OCI-LY7 (cell line): Measurements from ENCODE around the gene CD1B. TPM values are rescaled to one million over a fixed set of nuclear protein-coding genes. Genes with fewer than 3 reads are reported as not detected.

Experiments
- BruUV-seq: library from RNA; stranded (reverse); fragments of 400-500 nt; replicated peaks from 2 replicates; lab custom pipeline; 2021; lab: Mats Ljungman, UMichigan
- CTCF ChIA-PET: fragments of 300-600 bp; sonication (Branson Sonifier 250); formaldehyde crosslinking; loops from one replicate; lab custom pipeline; 2022; ENCODE audit warnings: antibody characterized with exemption; ENCODE audit not compliant: unreplicated experiment; lab: Charles Lee
- POLR2A ChIA-PET: fragments of 300-600 bp; sonication (Branson Sonifier 250); formaldehyde crosslinking; loops from one replicate; lab custom pipeline; 2022; ENCODE audit warnings: antibody characterized with exemption; lab: Charles Lee
- DNase-seq: peaks from one replicate; pipeline ENCODE4 v3.0.0-alpha.2; 2015; ENCODE audit warnings: low spot score
- H2AFZ ChIP-seq: fragments of 200-600 bp; sonication (generic), shearing (Covaris generic); 2 replicates; pipeline ENCODE4 v1.6.1; 2014; ENCODE audit warnings: mild to moderate bottlenecking, antibody characterized with exemption, low read length, moderate library complexity
- H3K27ac ChIP-seq: fragments of 200-600 bp; sonication (generic); 2 replicates; pipeline ENCODE4 v1.5.1; 2014; ENCODE audit warnings: mixed run types, low read depth, mild to moderate bottlenecking, moderate library complexity, low read length, inconsistent platforms; ENCODE audit not compliant: poor library complexity, severe bottlenecking
- H3K36me3 ChIP-seq: fragments of 200-600 bp; sonication (generic); 2 replicates; pipeline ENCODE4 v1.6.1; 2014; ENCODE audit warnings: mild to moderate bottlenecking, antibody characterized with exemption, low read length, moderate library complexity, mixed read lengths; ENCODE audit not compliant: insufficient read depth
- H3K4me1 ChIP-seq: fragments of 200-600 bp; sonication (generic); 2 replicates; pipeline ENCODE4 v1.5.1; 2014; ENCODE audit warnings: mild to moderate bottlenecking, low read length; ENCODE audit not compliant: insufficient read depth, poor library complexity, severe bottlenecking
- H3K4me2 ChIP-seq: fragments of 200-600 bp; sonication (generic); 2 replicates; pipeline ENCODE4 v1.6.1; 2014; ENCODE audit warnings: mild to moderate bottlenecking, low read length
- H3K4me3 ChIP-seq: fragments of 200-600 bp; sonication (generic); 2 replicates; pipeline ENCODE4 v1.5.1; 2014; ENCODE audit warnings: mild to moderate bottlenecking, low read depth, low read length; ENCODE audit not compliant: poor library complexity, severe bottlenecking
- H3K79me2 ChIP-seq: fragments of 200-600 bp; sonication (generic); 2 replicates; pipeline ENCODE4 v1.6.1; 2016; ENCODE audit warnings: low read depth, mild to moderate bottlenecking, low read length, moderate library complexity, mixed read lengths; ENCODE audit not compliant: insufficient read depth
- H3K9me2 ChIP-seq: fragments of 200-600 bp; sonication (generic); 2 replicates; pipeline ENCODE4 v1.6.1; 2016; ENCODE audit warnings: mild to moderate bottlenecking, low read length, mixed read lengths; ENCODE audit not compliant: insufficient read depth
- H3K9me3 ChIP-seq: fragments of 200-600 bp; sonication (generic); 2 replicates; pipeline ENCODE4 v1.6.1; 2014; ENCODE audit warnings: mild to moderate bottlenecking, mixed run types, low read length, mixed read lengths
- H4K20me1 ChIP-seq: fragments of 200-600 bp; sonication (generic); 2 replicates; pipeline ENCODE4 v1.6.1; 2014; ENCODE audit warnings: mild to moderate bottlenecking, antibody characterized with exemption, low read length, moderate library complexity, mixed read lengths; ENCODE audit not compliant: insufficient read depth
- CTCF ChIP-seq: fragments of 200-600 bp; sonication (generic); conservative IDR thresholded peaks from 2 replicates; pipeline ENCODE4 v1.5.1; 2014; ENCODE audit warnings: mild to moderate bottlenecking, antibody characterized with exemption, low read length, moderate library complexity, mixed read lengths
- EZH2phosphoT487 ChIP-seq: fragments of 200-600 bp; sonication (generic); IDR thresholded peaks from 2 replicates; pipeline ENCODE4 v1.6.1; 2018; ENCODE audit warnings: low read depth, borderline replicate concordance, mild to moderate bottlenecking, mixed run types, antibody characterized with exemption, low read length, moderate library complexity, mixed read lengths
- intact Hi-C: fragments of 100-400 bp; cut with micrococcal nuclease; formaldehyde crosslinking; loops from one replicate; pipeline ENCODE4 v1.10.0; 2022; ENCODE audit not compliant: unreplicated experiment
- total RNA-seq, 2 experiments: library from RNA; depleted of rRNA in 1 of 2; stranded (reverse); fragments of >200 nt in 1 of 2; shearing (Covaris generic) in 1 of 2; gene quantifications; 2 replicates each; pipeline ENCODE4 v1.2.3, GENCODE V29; 2014 to 2022

Gene CD1B
- total RNA-seq, 2 experiments from 2014 or later, result not detected

DNA sequence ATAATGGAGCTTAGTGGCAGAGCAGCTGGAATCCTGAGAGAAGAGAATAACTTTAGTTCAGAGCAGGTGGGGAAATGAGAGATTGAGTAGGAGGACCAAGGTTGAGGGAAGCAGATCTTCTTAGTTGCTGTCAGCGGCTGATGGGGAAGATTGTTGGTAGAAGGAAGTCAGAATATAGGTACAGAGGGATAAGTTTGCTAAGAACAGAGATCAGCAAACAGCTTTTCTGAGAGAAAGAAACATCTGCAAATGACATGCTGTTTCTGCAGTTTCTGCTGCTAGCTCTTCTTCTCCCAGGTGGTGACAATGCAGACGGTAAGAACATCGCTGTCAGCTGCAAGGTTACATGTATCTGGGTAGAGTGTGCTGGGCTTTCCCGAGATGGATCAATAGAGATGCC is 41.5 kb downstream of the CD1B start, which contains the start of gene CD1C:
Gene CD1C, plus strand, starts transcription at position 113 of the 400 bp plus-strand sequence. Its CDS starts 142 bp downstream, at position 255.
- CTCF ChIA-PET, result no interaction called here
- Histone ChIP-seq H3K9me2 (no peaks in the 10 kb centered on the region), H3K4me3 (peak within 1 kb of the TSS; percentile 70), H3K4me1 (peaks cover 87% of the 10 kb centered on the region), H4K20me1 (no peaks in the 10 kb centered on the region), H3K4me2 (peak within 1 kb of the TSS; percentile 89), H3K79me2 (peaks cover 15% of the 10 kb centered on the region; the same call in 1 of the 2 replicates), H2AFZ (peak within 1 kb of the TSS; percentile 60; the same call in 1 of the 2 replicates), H3K27ac (peak within 1 kb of the TSS; percentile 89), H3K9me3 (no peaks in the 10 kb centered on the region), H3K36me3 (peaks cover 28% of the 10 kb centered on the region)
- DNase-seq, result peak; percentile 70
- intact Hi-C loops, result loop anchor here (5.0 kb wide), 3 partner anchors 642 to 722 kb away; partner anchors contain the start of gene PYHIN1
- POLR2A ChIA-PET, result interaction anchor here (0.5 to 1.0 kb wide), 5 partner anchors 14 to 1515 kb away, joined by 3 to 5 read pairs (median 4); no protein-coding TSS in a partner anchor
- no peak for TF ChIP-seq EZH2phosphoT487
- TF ChIP-seq CTCF, result no peak
- TSS peak; percentile 59 for BruUV-seq

- Histone ChIP-seq H3K4me2 (peak overlapping the region; percentile 85), H3K4me1 (peaks cover 90% of the 10 kb centered on the region), H3K27ac (peak overlapping the region; percentile 89), H3K4me3 (peak overlapping the region; percentile 61), H3K36me3 (peaks cover 2% of the 10 kb centered on the region), H3K9me2 (no peaks in the 10 kb centered on the region), H3K79me2 (peaks cover 14% of the 10 kb centered on the region; the same call in 1 of the 2 replicates), H3K9me3 (peaks cover 16% of the 10 kb centered on the region; the same call in 1 of the 2 replicates), H2AFZ (peak overlapping the region; percentile 73), H4K20me1 (no peaks in the 10 kb centered on the region)
- no TSS peak for BruUV-seq
- ChIA-PET POLR2A (interaction anchor here (0.5 to 1.1 kb wide), 2 partner anchors 72 to 115 kb away, joined by 3 read pairs; no protein-coding TSS in a partner anchor), CTCF (no interaction called here)
- intact Hi-C loops, result loop anchor here (1.0 to 5.0 kb wide), 5 partner anchors 111 to 780 kb away; partner anchors contain the start of gene PYHIN1
- peak; percentile 74 for DNase-seq
- TF ChIP-seq CTCF (no peak), EZH2phosphoT487 (no peak)
Observed at GRCh38 chr1:158286941-158287346, 44.4 kb downstream of the CD1B start.

DNA sequence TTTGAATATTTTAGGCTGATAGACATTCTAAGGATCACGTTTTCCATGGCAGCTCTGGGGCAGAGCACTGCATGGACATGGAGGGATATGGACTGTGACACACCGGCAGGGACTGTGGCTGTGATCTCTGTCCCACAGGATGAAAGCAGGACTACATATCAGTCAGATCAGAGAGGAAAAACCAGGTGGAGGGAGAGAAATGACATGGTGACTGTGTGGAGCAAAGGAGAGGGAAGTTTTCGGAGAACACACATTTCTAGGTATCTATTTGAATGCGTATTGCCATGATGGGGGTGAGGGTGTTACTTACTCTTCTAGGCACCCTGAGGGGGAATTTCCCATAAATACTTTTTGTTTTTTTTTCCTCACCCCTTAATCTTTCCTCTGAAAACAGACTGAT is 44.8 kb downstream of the CD1B start:
- Histone ChIP-seq H3K4me1 (peaks cover 85% of the 10 kb centered on the region), H3K9me2 (no peaks in the 10 kb centered on the region), H3K36me3 (no peaks in the 10 kb centered on the region; the same call in 1 of the 2 replicates), H3K4me2 (peak overlapping the region; percentile 85), H3K79me2 (peaks cover 9% of the 10 kb centered on the region; the same call in 1 of the 2 replicates), H2AFZ (peak overlapping the region; percentile 73), H3K9me3 (peaks cover 21% of the 10 kb centered on the region; the same call in 1 of the 2 replicates), H3K27ac (peak overlapping the region; percentile 89), H4K20me1 (no peaks in the 10 kb centered on the region), H3K4me3 (peak overlapping the region; percentile 61)
- BruUV-seq, result no TSS peak
- intact Hi-C loops, result loop anchor here (1.0 to 5.0 kb wide), 5 partner anchors 110 to 780 kb away; partner anchors contain the start of gene PYHIN1
- DNase-seq, result no peak
- CTCF ChIA-PET, result no interaction called here
- TF ChIP-seq EZH2phosphoT487 (no peak), CTCF (no peak)
- POLR2A ChIA-PET, result interaction anchor here (0.9 to 1.1 kb wide), 2 partner anchors 44 to 114 kb away, joined by 3 read pairs; no protein-coding TSS in a partner anchor
